IMR-90 (cell line): Measurements from ENCODE around the gene SEC61A1. TPM values are rescaled to one million over a fixed set of nuclear protein-coding genes. Genes with fewer than 3 reads are reported as not detected.

ENCODE experiments used
- ATAC-seq: fragments of 200-7000 bp; cut with Tn5 transposase; 2 replicates; pipeline ENCODE4 v1.9.1; 2020; ENCODE audit warnings: low read depth, mild to moderate bottlenecking, moderate library complexity
- BruUV-seq: library from RNA; stranded (reverse); fragments of 400-500 nt; replicated peaks from 2 replicates; lab custom pipeline; 2021; lab: Mats Ljungman, UMichigan
- CTCF ChIA-PET: fragments of 300-600 bp; formaldehyde crosslinking; extraction: SDS; loops from one replicate; lab custom pipeline; 2021; ENCODE audit warnings: antibody characterized with exemption; lab: Yijun Ruan, JAX
- POLR2A ChIA-PET: fragments of 300-600 bp; sonication (Branson Sonifier 250); formaldehyde crosslinking; loops from one replicate; lab custom pipeline; 2022; ENCODE audit warnings: antibody characterized with exemption; ENCODE audit not compliant: unreplicated experiment; lab: Charles Lee
- DNase-seq: peaks from one replicate; pipeline ENCODE4 v3.0.0; 2013
- H2AFZ ChIP-seq: replicated peaks from 2 replicates; pipeline ENCODE3; 2013; ENCODE audit warnings: low read length, mild to moderate bottlenecking; ENCODE audit not compliant: poor library complexity
- H2AK5ac ChIP-seq: 2 replicates; pipeline ENCODE4 v1.6.1; 2013; ENCODE audit warnings: low read depth, low read length, inconsistent platforms
- H2AK9ac ChIP-seq: replicated peaks from 2 replicates; pipeline ENCODE3; 2013; ENCODE audit warnings: mild to moderate bottlenecking, low read depth, low read length, moderate library complexity; ENCODE audit not compliant: poor library complexity
- H2BK120ac ChIP-seq: 2 replicates; pipeline ENCODE4 v1.6.1; 2013; ENCODE audit warnings: low read depth, low read length, inconsistent platforms
- H2BK15ac ChIP-seq: 3 replicates; pipeline ENCODE4 v1.6.1; 2013; ENCODE audit warnings: low read depth, low read length, inconsistent platforms
- H2BK20ac ChIP-seq: 2 replicates; pipeline ENCODE4 v1.6.1; 2013; ENCODE audit warnings: low read depth, mild to moderate bottlenecking, inconsistent platforms, low read length, moderate library complexity
- H2BK5ac ChIP-seq: 2 replicates; pipeline ENCODE4 v1.6.1; 2013; ENCODE audit warnings: mild to moderate bottlenecking, low read depth, low read length, inconsistent platforms; ENCODE audit not compliant: poor library complexity, severe bottlenecking
- H3K14ac ChIP-seq: replicated peaks from 2 replicates; pipeline ENCODE4 v1.6.1; 2013; ENCODE audit warnings: low read depth, low read length, inconsistent platforms
- H3K18ac ChIP-seq: 2 replicates; pipeline ENCODE4 v1.6.1; 2013; ENCODE audit warnings: low read depth, low read length, control low read depth
- H3K23ac ChIP-seq: 2 replicates; pipeline ENCODE4 v1.6.1; 2013; ENCODE audit warnings: low read depth, low read length, inconsistent platforms
- H3K27ac ChIP-seq: 2 replicates; pipeline ENCODE4 v1.5.1; 2013; ENCODE audit warnings: mild to moderate bottlenecking, control low read depth, low read length; ENCODE audit not compliant: insufficient read depth
- H3K27me3 ChIP-seq: 2 replicates; pipeline ENCODE4 v1.6.1; 2013; ENCODE audit warnings: low read length; ENCODE audit not compliant: control insufficient read depth, insufficient read depth
- H3K36me3 ChIP-seq: 2 replicates; pipeline ENCODE4 v1.6.1; 2013; ENCODE audit warnings: low read length, mixed read lengths; ENCODE audit not compliant: control insufficient read depth, insufficient read depth
- H3K4ac ChIP-seq: 2 replicates; pipeline ENCODE4 v1.6.1; 2013; ENCODE audit warnings: low read depth, low read length, inconsistent platforms
- H3K4me1 ChIP-seq: 2 replicates; pipeline ENCODE4 v1.6.1; 2013; ENCODE audit warnings: low read length, mixed read lengths; ENCODE audit not compliant: control insufficient read depth, insufficient read depth
- H3K4me2 ChIP-seq: 2 replicates; pipeline ENCODE4 v1.6.1; 2013; ENCODE audit warnings: low read depth, mild to moderate bottlenecking, control low read depth, low read length, moderate library complexity
- H3K4me3 ChIP-seq: 2 replicates; pipeline ENCODE4 v1.5.1; 2013; ENCODE audit warnings: low read depth, mild to moderate bottlenecking, control low read depth, low read length, moderate library complexity; ENCODE audit not compliant: insufficient read depth
- H3K56ac ChIP-seq: 2 replicates; pipeline ENCODE4 v1.6.1; 2013; ENCODE audit warnings: low read length, inconsistent platforms; ENCODE audit not compliant: insufficient read depth; ENCODE audit errors: extremely low read depth
- H3K79me1 ChIP-seq, 2 experiments: 2 replicates each; pipeline ENCODE4 v1.6.1; 2013; ENCODE audit warnings: low read length in 2 of 2, inconsistent platforms in 1 of 2, low read depth in 1 of 2
- H3K9ac ChIP-seq: 2 replicates; pipeline ENCODE4 v1.6.1; 2013; ENCODE audit warnings: low read depth, low read length, control low read depth
- H3K9me1 ChIP-seq: 2 replicates; pipeline ENCODE4 v1.6.1; 2013; ENCODE audit warnings: low read length, inconsistent platforms; ENCODE audit not compliant: insufficient read depth
- H3K9me3 ChIP-seq: 2 replicates; pipeline ENCODE4 v1.6.1; 2013; ENCODE audit warnings: low read length; ENCODE audit not compliant: control insufficient read depth, insufficient read depth
- H4K20me1 ChIP-seq: 2 replicates; pipeline ENCODE4 v1.6.1; 2013; ENCODE audit warnings: low read length, inconsistent platforms; ENCODE audit not compliant: insufficient read depth
- H4K5ac ChIP-seq: 2 replicates; pipeline ENCODE4 v1.6.1; 2013; ENCODE audit warnings: mild to moderate bottlenecking, low read depth, low read length, control low read depth
- H4K8ac ChIP-seq, 2 experiments: 2 replicates each; pipeline ENCODE4 v1.6.1; 2013; ENCODE audit warnings: low read depth in 2 of 2, low read length in 2 of 2, control low read depth in 1 of 2, inconsistent platforms in 1 of 2
- H4K91ac ChIP-seq: 2 replicates; pipeline ENCODE4 v1.6.1; 2013; ENCODE audit warnings: low read depth, low read length, inconsistent platforms; ENCODE audit not compliant: insufficient read depth
- BHLHE40 ChIP-seq: fragments of 150-350 bp; IDR thresholded peaks from 2 replicates; pipeline ENCODE4 v1.6.1; 2016; ENCODE audit warnings: mild to moderate bottlenecking, low read depth, low read length
- CEBPB ChIP-seq: IDR thresholded peaks from 2 replicates; pipeline ENCODE4 v1.6.1; 2012; ENCODE audit warnings: low read depth, low read length, improper control_type of control experiment
- CHD1 ChIP-seq: IDR thresholded peaks from 2 replicates; pipeline ENCODE4 v1.6.1; 2012; ENCODE audit warnings: low read depth, low read length, improper control_type of control experiment
- MAZ ChIP-seq: IDR thresholded peaks from 2 replicates; pipeline ENCODE4 v1.6.1; 2012; ENCODE audit warnings: low read depth, mild to moderate bottlenecking, low read length, improper control_type of control experiment, moderate library complexity, borderline replicate concordance
- NFE2L2 ChIP-seq: fragments of 150-350 bp; IDR thresholded peaks from 2 replicates; pipeline ENCODE4 v1.6.1; 2016; ENCODE audit warnings: low read depth, mild to moderate bottlenecking, low read length
- POLR2A ChIP-seq: IDR thresholded peaks from 2 replicates; pipeline ENCODE4 v1.6.1; 2012; ENCODE audit warnings: mild to moderate bottlenecking, low read depth, low read length
- RAD21 ChIP-seq: IDR thresholded peaks from 2 replicates; pipeline ENCODE4 v1.6.1; 2012; ENCODE audit warnings: low read length, improper control_type of control experiment
- RCOR1 ChIP-seq: IDR thresholded peaks from 2 replicates; pipeline ENCODE4 v1.6.1; 2012; ENCODE audit warnings: mild to moderate bottlenecking, low read length, improper control_type of control experiment; ENCODE audit not compliant: insufficient replicate concordance
- SMC3 ChIP-seq: fragments of 150-350 bp; IDR thresholded peaks from 2 replicates; pipeline ENCODE4 v1.6.1; 2016; ENCODE audit warnings: low read depth, mild to moderate bottlenecking, antibody characterized with exemption, low read length, moderate library complexity
- dilution Hi-C: fragments of 300-500 bp; cut with HindIII; formaldehyde crosslinking; loops from one replicate; pipeline ENCODE4 v1.14.3; 2018; ENCODE audit warnings: low sequenced_read_pairs; ENCODE audit not compliant: unreplicated experiment
- in situ Hi-C: fragments of 300-500 bp; cut with MboI; formaldehyde crosslinking; loops from 3 replicates; pipeline ENCODE4 v1.14.3; 2019; ENCODE audit warnings: low sequenced_read_pairs, inconsistent platforms, mixed read lengths
- intact Hi-C: fragments of 100-400 bp; cut with micrococcal nuclease; formaldehyde crosslinking; loops from 2 replicates; pipeline ENCODE4 v1.10.0; 2022
- polyA plus RNA-seq, 3 experiments: library from polyadenylated mRNA; depleted of rRNA; stranded (reverse); fragments of >200 nt; gene quantifications; 2 replicates each; pipeline ENCODE4 v1.2.3, GENCODE V29; 2012; ENCODE audit warnings: low replicate concordance in 1 of 3
- total RNA-seq: library from RNA; depleted of rRNA; stranded (reverse); fragments of >200 nt; gene quantifications from 2 replicates; pipeline ENCODE4 v1.2.3, GENCODE V29; 2012
- TF ChIP-seq, protein P1 (sequence below): fragments of 150-350 bp; IDR thresholded peaks from 2 replicates; pipeline ENCODE4 v1.6.1; 2016; ENCODE audit warnings: low read depth, mild to moderate bottlenecking, low read length, moderate library complexity, borderline replicate concordance
- TF ChIP-seq, protein P2 (sequence below): conservative IDR thresholded peaks from 2 replicates; pipeline ENCODE4 v1.5.1; 2012; ENCODE audit warnings: mild to moderate bottlenecking, low read depth, low read length, improper control_type of control experiment

The SEC61A1 gene
- total and polyA plus RNA-seq, 2 of the 4 experiments (the other 2 are of a cell fraction): 377 to 478 TPM

DNA sequence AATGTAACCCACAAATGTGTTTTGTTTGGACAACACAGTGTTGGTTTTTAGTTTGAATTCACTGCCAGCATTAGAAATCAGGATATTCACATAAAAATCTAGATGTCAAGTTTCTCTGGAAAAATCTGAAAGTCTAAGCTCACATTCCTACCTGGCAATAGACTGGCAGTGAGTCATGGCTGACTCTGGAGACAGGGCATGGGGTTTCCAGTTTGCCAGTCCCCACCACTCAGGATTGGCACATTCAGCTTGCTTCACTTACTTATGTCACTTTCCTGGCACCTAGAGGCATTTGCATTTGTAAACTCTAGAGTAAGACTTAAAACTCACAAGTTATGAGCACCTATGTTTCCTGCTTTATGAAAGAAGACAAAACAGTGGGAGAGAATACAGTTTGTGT, 19.1 kb upstream of the SEC61A1 start:
- dilution Hi-C loops: no loop called here
- ATAC-seq: no peak
- Histone ChIP-seq H3K4me3 (no peak overlapping the region), H3K56ac (no peak overlapping the region), H3K27ac (no peak overlapping the region), H3K79me1 (no peaks in the 10 kb centered on the region), H2BK20ac (no peak overlapping the region), H3K27me3 (peaks cover 29% of the 10 kb centered on the region), H2AFZ (no peak overlapping the region), H3K18ac (no peak overlapping the region), H3K36me3 (no peaks in the 10 kb centered on the region), H3K9me3 (no peaks in the 10 kb centered on the region), H3K23ac (no peak overlapping the region), H3K4ac (no peak overlapping the region), H4K91ac (no peak overlapping the region), H4K8ac (no peak overlapping the region), H3K4me1 (no peaks in the 10 kb centered on the region), H2BK15ac (no peak overlapping the region), H3K4me2 (no peak overlapping the region), H2AK9ac (no peak overlapping the region), H2BK5ac (no peak overlapping the region), H2AK5ac (no peak overlapping the region), H4K5ac (no peak overlapping the region), H4K20me1 (no peaks in the 10 kb centered on the region), H3K14ac (no peak overlapping the region), H3K9ac (no peak overlapping the region), H3K9me1 (no peaks in the 10 kb centered on the region), H2BK120ac (no peak overlapping the region)
- intact Hi-C loops: no loop called here
- no TSS peak for BruUV-seq
- in situ Hi-C loops: no loop called here
- ChIA-PET CTCF (no interaction called here), POLR2A (no interaction called here)
- DNase-seq: no peak
- no peak for TF ChIP-seq RAD21
- TF ChIP-seq, protein P1, sequence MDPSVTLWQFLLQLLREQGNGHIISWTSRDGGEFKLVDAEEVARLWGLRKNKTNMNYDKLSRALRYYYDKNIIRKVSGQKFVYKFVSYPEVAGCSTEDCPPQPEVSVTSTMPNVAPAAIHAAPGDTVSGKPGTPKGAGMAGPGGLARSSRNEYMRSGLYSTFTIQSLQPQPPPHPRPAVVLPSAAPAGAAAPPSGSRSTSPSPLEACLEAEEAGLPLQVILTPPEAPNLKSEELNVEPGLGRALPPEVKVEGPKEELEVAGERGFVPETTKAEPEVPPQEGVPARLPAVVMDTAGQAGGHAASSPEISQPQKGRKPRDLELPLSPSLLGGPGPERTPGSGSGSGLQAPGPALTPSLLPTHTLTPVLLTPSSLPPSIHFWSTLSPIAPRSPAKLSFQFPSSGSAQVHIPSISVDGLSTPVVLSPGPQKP: no peak
- TF ChIP-seq CHD1: no peak
- no peak for TF ChIP-seq SMC3
- TF ChIP-seq, protein P2, sequence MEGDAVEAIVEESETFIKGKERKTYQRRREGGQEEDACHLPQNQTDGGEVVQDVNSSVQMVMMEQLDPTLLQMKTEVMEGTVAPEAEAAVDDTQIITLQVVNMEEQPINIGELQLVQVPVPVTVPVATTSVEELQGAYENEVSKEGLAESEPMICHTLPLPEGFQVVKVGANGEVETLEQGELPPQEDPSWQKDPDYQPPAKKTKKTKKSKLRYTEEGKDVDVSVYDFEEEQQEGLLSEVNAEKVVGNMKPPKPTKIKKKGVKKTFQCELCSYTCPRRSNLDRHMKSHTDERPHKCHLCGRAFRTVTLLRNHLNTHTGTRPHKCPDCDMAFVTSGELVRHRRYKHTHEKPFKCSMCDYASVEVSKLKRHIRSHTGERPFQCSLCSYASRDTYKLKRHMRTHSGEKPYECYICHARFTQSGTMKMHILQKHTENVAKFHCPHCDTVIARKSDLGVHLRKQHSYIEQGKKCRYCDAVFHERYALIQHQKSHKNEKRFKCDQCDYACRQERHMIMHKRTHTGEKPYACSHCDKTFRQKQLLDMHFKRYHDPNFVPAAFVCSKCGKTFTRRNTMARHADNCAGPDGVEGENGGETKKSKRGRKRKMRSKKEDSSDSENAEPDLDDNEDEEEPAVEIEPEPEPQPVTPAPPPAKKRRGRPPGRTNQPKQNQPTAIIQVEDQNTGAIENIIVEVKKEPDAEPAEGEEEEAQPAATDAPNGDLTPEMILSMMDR: no peak
- no peak for TF ChIP-seq RCOR1
- no peak for TF ChIP-seq BHLHE40
- TF ChIP-seq MAZ: no peak
- no peak for TF ChIP-seq CEBPB
- TF ChIP-seq POLR2A: no peak
- no peak for TF ChIP-seq NFE2L2
